Suprapubic skin (tissue), 4 donors: ENCODE results near the gene SIRT3. TPM values are rescaled to one million over a fixed set of nuclear protein-coding genes. Genes with fewer than 3 reads are reported as not detected.
A peak's percentile ranks its signal among the peaks of the same experiment; 100 is the strongest.

Experiments used
- DNase-seq, 2 donors: peaks; one replicate each; pipeline ENCODE4 v3.0.0-alpha.2; 2019; ENCODE audit warnings: low spot score in 2 of 2
- H3K27ac ChIP-seq: fragments of 200-600 bp; sonication (generic); one replicate; pipeline ENCODE4 v1.5.1; 2019
- H3K27me3 ChIP-seq: fragments of 200-600 bp; sonication (generic); one replicate; pipeline ENCODE4 v1.5.1; 2019
- H3K36me3 ChIP-seq: fragments of 200-600 bp; sonication (generic); one replicate; pipeline ENCODE4 v1.5.1; 2019
- H3K4me1 ChIP-seq: fragments of 200-600 bp; sonication (generic); one replicate; pipeline ENCODE4 v1.5.1; 2019
- H3K4me3 ChIP-seq: fragments of 200-600 bp; sonication (generic); one replicate; pipeline ENCODE4 v1.5.1; 2019; ENCODE audit warnings: mild to moderate bottlenecking
- H3K9me3 ChIP-seq: fragments of 200-600 bp; sonication (generic); one replicate; pipeline ENCODE4 v1.5.1; 2019
- EP300 ChIP-seq: sonication (generic); formaldehyde crosslinking; IDR thresholded peaks from one replicate; pipeline ENCODE4 v1.6.1; 2017; ENCODE audit warnings: antibody characterized with exemption
- POLR2A ChIP-seq, 2 donors: fragments of 450-650 bp; IDR thresholded peaks; one replicate each; pipeline ENCODE4 v1.6.1; 2017; ENCODE audit warnings: antibody characterized with exemption in 2 of 2, mild to moderate bottlenecking in 2 of 2, moderate library complexity in 2 of 2
- POLR2AphosphoS5 ChIP-seq, 3 donors: sonication (generic); formaldehyde crosslinking; IDR thresholded peaks; one replicate each; pipeline ENCODE4 v1.6.1; 2017; ENCODE audit warnings: antibody characterized with exemption in 3 of 3
- WGBS: methylation state at CpG from one replicate; pipeline ENCODE4 v1.1.5; 2018; 5-methylcytosine and 5-hydroxymethylcytosine counted together
- total RNA-seq, 4 donors: library from RNA; depleted of rRNA; stranded (reverse); fragments of >200 nt; gene quantifications; one replicate each; pipeline ENCODE4 v1.1.0, GENCODE V29; 2016
- TF ChIP-seq, protein P1 (sequence below), 2 donors: fragments of 200-600 bp in 1 of 2; fragments of 450-650 bp in 1 of 2; sonication (generic) in 1 of 2; IDR thresholded peaks; one replicate each; pipeline ENCODE4 v1.5.1; 2016 to 2019; ENCODE audit warnings: antibody characterized with exemption in 2 of 2, mild to moderate bottlenecking in 1 of 2, moderate library complexity in 1 of 2

SIRT3 gene
- total RNA-seq: 10 to 100 TPM in 3 of 4 donors, 1 to 10 TPM in 1; 9.1 to 20.1 (median 13.3) TPM

DNA sequence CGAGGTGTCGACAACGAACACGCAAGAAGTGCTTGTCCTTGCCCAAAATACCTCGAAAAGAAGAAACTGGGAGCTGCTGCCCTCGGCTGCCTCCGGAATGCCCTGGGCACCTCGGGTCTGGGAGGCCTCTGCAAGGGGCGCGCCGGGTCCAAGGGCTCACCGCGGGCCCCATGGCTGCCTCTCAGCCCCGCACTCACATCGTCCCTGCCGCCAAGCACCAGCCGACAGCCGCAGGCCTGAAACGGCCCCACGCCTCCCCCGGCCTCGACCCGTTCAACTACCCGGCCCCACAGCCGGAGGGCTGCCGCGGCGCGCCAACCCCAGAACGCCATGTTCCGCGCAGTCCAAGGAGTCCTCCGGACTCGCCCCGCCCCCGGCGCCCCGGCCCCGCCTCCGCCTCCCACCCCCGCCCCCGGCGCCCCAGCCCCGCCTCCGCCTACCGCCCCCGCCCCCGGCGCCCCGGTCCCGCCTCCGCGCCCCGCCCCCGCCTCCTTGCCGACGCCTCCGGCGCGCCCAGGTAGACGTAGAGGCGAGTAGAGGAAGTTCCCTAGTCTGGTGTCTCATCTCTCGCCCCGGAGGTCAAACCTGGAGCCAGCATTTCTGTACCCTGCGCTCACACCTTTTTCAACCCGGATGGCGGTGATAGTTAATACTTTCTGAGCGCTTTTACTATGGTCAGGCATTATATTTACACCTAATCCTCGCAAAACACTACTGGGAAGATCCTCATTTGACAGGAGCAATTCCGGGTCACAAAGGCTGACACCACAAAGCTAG lies at the start of gene SIRT3:
Gene SIRT3, minus strand, starts transcription at position 346 of the 777 bp plus-strand sequence. Its CDS starts 14 bp downstream, at position 332.
- Histone ChIP-seq H3K27ac (peak within 1 kb of the TSS; percentile 92), H3K27me3 (no peaks in the 10 kb centered on the region), H3K36me3 (peaks cover 23% of the 10 kb centered on the region), H3K9me3 (no peaks in the 10 kb centered on the region), H3K4me1 (peaks cover 22% of the 10 kb centered on the region), H3K4me3 (peak within 1 kb of the TSS; percentile 82)
- TF ChIP-seq POLR2A (IDR thresholded peaks at IDR 0.05): no peak
- TF ChIP-seq EP300: no peak
- TF ChIP-seq, protein P1, sequence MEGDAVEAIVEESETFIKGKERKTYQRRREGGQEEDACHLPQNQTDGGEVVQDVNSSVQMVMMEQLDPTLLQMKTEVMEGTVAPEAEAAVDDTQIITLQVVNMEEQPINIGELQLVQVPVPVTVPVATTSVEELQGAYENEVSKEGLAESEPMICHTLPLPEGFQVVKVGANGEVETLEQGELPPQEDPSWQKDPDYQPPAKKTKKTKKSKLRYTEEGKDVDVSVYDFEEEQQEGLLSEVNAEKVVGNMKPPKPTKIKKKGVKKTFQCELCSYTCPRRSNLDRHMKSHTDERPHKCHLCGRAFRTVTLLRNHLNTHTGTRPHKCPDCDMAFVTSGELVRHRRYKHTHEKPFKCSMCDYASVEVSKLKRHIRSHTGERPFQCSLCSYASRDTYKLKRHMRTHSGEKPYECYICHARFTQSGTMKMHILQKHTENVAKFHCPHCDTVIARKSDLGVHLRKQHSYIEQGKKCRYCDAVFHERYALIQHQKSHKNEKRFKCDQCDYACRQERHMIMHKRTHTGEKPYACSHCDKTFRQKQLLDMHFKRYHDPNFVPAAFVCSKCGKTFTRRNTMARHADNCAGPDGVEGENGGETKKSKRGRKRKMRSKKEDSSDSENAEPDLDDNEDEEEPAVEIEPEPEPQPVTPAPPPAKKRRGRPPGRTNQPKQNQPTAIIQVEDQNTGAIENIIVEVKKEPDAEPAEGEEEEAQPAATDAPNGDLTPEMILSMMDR (IDR thresholded peaks at IDR 0.05): no peak
- no peak for TF ChIP-seq POLR2AphosphoS5 (IDR thresholded peaks at IDR 0.05)
- WGBS: 0% methylated on average over 16 of the region's 70 CpGs
- DNase-seq: peak; percentile 88 to 90

DNA sequence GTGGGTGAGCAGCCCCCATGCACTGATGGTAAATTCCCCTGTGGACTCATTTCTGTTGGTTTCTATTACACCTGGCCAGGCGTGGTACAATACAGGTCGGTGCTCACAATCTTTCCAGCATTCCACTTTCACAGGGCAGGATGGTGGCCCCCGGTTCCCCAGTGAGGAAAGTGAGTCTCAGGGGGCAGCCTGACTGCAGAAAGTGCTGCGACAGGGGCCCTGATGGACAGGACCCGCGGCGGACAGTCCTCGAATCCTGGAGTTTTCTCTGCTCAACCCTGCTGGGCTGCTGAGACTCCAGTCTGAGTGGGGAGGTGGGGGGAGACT lies 49.7 kb upstream of the SIRT3 start:
- Histone ChIP-seq H3K4me3 (no peak overlapping the region), H3K27ac (no peak overlapping the region), H3K36me3 (no peaks in the 10 kb centered on the region), H3K4me1 (peaks cover 34% of the 10 kb centered on the region), H3K27me3 (peaks cover 59% of the 10 kb centered on the region), H3K9me3 (no peaks in the 10 kb centered on the region)
- WGBS: 88% methylated on average over 8 of the region's 8 CpGs
- no peak for TF ChIP-seq POLR2A (IDR thresholded peaks at IDR 0.05)
- no peak for TF ChIP-seq POLR2AphosphoS5 (IDR thresholded peaks at IDR 0.05)
- no peak for TF ChIP-seq EP300
- TF ChIP-seq, protein P1 (IDR thresholded peaks at IDR 0.05): no peak
- DNase-seq: peak in 1 of 2 donors; percentile 45

DNA sequence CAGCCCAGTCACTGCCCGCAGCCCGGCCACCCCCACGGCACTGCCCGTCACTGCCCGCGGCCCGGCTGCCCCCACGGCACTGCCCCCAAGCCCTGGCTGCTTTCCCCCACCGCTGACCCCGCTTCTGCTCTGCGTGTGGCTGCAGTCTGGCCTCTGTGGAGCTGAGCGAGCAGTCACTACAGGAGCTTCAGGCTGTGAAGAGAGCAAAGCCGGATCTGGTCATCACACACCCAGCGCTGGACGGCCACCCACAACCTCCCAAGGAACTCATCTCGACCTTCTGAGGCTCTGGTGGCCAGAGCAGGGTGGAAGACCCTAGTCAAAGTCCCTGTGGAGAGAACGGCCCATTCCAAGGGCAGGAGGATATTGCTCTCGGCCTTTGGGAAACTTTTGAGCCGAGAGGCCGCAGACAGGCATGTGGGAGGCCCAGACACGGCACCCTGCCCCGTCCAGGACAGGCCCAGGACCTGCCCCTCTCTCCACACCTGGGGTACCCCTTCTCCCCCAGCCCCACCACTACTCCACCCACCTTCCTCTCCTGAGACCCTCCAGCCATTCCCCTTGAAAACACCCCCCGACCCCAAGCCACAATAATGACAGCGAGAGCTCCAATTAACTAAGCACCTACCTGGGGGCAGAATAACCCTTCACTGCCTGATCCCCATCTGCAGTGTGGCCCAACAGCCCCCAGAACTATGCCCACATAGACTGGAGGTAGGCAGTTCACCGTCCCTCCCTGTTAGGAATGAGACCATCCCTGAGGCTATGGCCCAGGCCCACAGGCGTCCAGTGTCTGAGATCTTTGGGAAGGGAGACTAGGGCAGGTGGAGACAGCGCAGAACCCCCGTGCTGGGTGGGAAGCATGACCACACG lies 49.1 kb upstream of the SIRT3 start:
- no peak overlapping the region for H3K27ac ChIP-seq
- H3K4me1 ChIP-seq: peaks cover 40% of the 10 kb centered on the region
- no peaks in the 10 kb centered on the region for H3K9me3 ChIP-seq
- peak in 1 of 2 donors; percentile 72 for DNase-seq
- no peak for TF ChIP-seq POLR2A (IDR thresholded peaks at IDR 0.05)
- TF ChIP-seq EP300: no peak
- TF ChIP-seq, protein P1 (IDR thresholded peaks at IDR 0.05): no peak
- no peak for TF ChIP-seq POLR2AphosphoS5 (IDR thresholded peaks at IDR 0.05)
- H3K27me3 ChIP-seq: peaks cover 65% of the 10 kb centered on the region
- WGBS: 88% methylated on average over 28 of the region's 29 CpGs
- no peaks in the 10 kb centered on the region for H3K36me3 ChIP-seq
- no peak overlapping the region for H3K4me3 ChIP-seq

DNA sequence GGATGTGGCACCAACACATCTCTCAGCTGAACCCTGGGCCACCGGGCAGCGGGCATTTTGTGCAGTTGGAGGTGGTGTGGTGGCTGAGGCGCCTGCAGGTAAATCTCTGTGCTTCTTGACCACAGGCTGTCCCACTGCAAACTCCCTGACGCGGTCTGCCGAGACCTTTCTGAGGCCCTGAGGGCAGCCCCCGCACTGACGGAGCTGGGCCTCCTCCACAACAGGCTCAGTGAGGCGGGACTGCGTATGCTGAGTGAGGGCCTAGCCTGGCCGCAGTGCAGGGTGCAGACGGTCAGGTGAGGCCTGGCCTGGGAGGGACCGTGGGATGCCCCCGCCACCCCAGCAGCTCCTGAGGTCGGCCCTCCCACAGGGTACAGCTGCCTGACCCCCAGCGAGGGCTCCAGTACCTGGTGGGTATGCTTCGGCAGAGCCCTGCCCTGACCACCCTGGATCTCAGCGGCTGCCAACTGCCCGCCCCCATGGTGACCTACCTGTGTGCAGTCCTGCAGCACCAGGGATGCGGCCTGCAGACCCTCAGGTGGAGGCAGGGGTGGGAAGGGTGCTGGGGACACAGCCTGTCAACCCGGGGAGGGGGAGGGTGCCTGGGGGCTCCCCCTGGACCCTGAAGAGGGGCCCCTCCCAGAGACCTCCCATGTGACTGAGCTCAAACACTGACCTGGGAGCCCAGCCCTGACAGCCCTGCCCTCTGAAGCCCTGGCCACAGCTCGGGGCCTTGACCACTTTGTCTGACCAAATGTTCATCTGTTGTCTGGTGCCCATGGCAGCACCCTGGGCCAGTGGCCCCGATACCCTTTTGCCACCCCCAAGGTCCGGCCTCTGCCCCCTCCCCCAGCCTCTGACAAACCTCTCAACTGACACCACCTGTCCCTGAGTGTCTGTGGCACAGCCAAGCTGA lies 48.2 kb upstream of the SIRT3 start:
- Histone ChIP-seq H3K4me1 (peaks cover 44% of the 10 kb centered on the region), H3K9me3 (no peaks in the 10 kb centered on the region), H3K4me3 (no peak overlapping the region), H3K27ac (no peak overlapping the region), H3K36me3 (no peaks in the 10 kb centered on the region), H3K27me3 (peaks cover 74% of the 10 kb centered on the region)
- TF ChIP-seq POLR2AphosphoS5 (IDR thresholded peaks at IDR 0.05) (no peak), EP300 (no peak), POLR2A (IDR thresholded peaks at IDR 0.05) (no peak)
- TF ChIP-seq, protein P1 (IDR thresholded peaks at IDR 0.05): no peak
- DNase-seq: peak in 1 of 2 donors; percentile 80
- 78% methylated on average over 5 of the region's 24 CpGs for WGBS
